ENCODE results near the gene BRCA2.
A peak's percentile ranks its signal among the peaks of the same experiment; 100 is the strongest.

The BRCA2 gene

DNA sequence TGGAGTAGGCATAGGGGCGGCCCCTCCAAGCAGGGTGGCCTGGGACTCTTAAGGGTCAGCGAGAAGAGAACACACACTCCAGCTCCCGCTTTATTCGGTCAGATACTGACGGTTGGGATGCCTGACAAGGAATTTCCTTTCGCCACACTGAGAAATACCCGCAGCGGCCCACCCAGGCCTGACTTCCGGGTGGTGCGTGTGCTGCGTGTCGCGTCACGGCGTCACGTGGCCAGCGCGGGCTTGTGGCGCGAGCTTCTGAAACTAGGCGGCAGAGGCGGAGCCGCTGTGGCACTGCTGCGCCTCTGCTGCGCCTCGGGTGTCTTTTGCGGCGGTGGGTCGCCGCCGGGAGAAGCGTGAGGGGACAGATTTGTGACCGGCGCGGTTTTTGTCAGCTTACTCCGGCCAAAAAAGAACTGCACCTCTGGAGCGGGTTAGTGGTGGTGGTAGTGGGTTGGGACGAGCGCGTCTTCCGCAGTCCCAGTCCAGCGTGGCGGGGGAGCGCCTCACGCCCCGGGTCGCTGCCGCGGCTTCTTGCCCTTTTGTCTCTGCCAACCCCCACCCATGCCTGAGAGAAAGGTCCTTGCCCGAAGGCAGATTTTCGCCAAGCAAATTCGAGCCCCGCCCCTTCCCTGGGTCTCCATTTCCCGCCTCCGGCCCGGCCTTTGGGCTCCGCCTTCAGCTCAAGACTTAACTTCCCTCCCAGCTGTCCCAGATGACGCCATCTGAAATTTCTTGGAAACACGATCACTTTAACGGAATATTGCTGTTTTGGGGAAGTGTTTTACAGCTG is at the start of gene BRCA2, which contains the start of gene ZAR1L:
Gene BRCA2 (plus strand): TSS at position 271 of the 790 bp plus-strand sequence. CDS start 953 bp downstream, outside the sequence.
Gene ZAR1L (minus strand): TSS at position 126 of the 790 bp plus-strand sequence. CDS start 3,438 bp downstream, outside the sequence.
- DNase-seq (ENCODE audit: low read depth in 2 of 2, low spot score in 1 of 2), result peak; percentile 59 to 77

DNA sequence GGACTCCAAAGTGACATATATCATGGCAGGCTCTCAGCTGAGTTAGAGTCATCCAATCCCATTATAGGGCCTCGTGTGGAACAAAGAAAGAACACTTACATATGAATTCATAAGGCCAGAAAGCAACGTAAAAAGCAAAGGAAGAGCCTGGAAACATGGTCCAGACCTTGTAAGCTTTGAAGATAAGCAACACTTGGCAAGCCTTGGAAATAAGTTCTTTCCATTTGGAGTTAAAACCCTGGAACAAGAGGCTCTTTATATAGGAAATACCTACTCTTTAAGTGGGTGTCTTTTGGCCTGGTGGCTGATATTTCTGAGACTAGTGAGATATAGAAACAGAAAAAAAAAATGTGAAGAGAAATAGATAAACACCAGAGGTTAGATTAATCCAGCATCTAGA is 49.6 kb upstream of the BRCA2 start:
- DNase-seq (ENCODE audit: low read depth in 2 of 2, low spot score in 1 of 2), result no peak

DNA sequence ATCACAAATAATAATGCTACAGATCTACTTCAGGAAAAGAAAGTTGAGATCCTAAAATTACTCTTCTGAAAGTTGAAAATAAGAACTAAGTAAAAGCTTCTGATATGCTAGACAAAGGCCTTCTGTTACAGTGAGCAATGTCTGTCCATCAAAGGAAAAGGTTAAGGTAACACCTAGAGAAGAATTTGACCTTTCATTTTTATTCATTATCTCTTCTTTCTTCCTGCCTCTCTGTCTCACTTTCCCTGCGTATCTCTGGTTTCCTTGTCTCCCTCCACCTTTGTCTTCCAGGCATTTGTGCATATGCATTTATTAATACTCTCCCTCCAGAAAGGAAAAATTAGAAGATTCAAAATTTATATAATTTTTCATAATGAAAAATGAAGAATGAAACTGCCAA is 49.2 kb upstream of the BRCA2 start:
- DNase-seq (ENCODE audit: low read depth in 2 of 2, low spot score in 1 of 2), result no peak

DNA sequence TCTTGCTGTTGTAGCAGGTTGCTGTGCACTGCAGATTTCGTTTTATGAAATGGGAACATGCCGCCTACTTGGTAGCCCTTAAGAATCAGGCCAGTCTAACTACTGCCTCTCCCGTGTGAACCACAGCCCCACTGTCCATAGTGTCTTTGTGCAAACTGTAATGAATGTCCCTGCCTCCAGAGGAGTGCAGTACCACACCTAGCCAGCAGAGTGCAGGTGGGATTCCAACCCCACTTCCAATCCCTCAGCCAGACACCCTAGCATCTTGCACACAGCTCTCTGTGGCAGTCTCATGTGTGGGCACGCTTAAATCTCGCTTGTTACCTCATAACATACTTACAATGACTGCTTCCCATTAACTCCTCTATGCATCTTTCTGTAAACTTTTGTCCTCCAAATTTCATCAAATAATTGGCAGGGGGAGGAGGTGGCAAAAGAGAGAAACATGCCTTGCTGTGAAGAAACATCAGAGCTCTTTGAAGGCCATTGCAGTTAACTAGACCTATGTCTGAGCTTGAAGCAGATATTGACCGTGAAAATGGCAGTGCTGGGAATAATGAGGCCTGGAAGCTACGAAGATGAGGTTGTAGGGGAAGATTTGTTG is 47.4 kb upstream of the BRCA2 start:
- DNase-seq (ENCODE audit: low read depth in 2 of 2, low spot score in 1 of 2), result peak in 1 of 2 donors; percentile 27

- DNase-seq (ENCODE audit: low read depth in 2 of 2, low spot score in 1 of 2), result no peak
Observed at GRCh38 chr13:32272021-32272683, 43.2 kb upstream of the BRCA2 start.

DNA sequence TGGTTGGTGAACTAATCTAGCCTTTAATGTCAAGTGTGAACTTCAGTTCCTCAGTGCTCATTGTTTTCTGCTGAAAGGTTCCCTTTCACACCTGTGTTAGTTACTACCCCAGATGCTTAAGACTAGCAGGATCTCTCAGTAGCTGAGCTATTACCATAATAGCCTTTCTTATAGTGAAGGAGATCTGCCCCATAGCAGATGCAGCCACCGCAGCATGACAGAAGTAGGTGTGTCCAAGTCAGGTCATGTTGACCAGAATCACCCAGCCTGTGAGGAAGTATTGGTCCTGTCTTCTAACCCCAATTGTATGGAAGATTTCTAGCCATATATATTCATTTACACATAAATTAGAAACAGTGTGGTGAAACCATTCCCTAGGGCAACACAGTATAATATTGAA is 37.5 kb upstream of the BRCA2 start:
- no peak for DNase-seq (ENCODE audit: low read depth in 2 of 2, low spot score in 1 of 2)

DNA sequence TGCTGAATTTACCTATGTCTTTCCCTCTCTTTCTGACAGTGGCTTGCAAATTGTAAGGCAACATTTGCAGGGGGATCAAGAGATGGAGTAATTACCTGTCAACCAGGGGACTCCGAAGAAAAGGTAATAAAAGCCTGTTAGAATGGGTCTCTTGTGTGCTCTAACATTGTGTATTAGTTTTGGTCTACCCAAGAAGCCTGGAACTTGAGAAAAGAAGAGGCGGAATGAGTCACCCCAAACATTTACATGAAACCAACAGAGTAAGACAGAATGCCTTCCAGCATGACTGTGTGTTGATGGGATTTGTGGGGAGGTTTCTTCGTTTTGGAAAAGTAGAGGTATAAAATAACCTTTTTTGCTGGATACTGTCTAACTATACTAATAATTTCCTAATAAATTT is 36.9 kb upstream of the BRCA2 start:
- DNase-seq (ENCODE audit: low read depth in 2 of 2, low spot score in 1 of 2), result no peak

DNA sequence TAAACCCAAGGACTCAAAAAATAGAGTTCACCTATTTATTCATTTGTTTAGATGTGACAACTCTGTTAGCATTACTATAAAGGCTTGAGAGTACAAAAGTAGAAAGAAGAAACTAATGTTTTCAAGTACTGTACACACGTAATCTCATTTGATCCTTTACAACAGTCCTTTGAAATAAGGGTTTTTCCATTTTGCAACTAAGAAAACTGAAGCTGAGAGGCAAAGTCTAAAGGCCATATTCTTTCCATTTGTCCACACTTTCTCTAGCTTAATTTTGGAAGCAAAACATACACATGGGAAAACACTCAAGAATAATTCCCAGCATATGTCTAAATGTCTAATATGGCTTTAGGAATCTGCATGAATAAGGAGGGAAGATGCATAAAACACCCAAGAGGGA is 34.2 kb upstream of the BRCA2 start:
- no peak for DNase-seq (ENCODE audit: low read depth in 2 of 2, low spot score in 1 of 2)

DNA sequence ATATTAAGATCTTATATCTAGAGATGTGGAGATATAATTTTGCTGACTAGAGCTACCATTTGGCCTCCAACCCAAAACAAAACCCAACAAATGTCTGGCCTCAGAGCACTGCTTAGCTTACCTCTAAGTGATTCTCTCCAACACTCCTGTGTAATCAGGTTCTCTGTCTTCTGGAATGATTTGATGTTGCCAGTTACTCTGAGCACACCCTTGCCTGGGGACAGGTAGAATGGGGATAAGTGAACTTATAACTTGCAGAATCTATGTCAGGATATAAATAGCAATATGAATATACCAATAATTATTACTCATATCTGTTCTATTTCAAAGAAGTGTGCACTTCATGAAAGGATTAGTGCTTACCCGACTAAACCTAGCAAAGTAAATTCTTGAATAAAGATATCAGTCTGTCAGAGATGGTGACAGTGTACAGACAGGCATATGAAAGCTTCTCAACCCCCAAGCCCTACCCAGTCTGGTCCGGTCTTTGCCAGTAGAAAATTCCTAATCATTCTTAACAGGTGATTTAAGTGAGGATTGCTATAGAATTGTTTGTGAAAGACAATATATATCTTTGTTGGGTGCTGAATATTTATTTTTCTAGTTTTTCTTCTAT is 33.1 kb upstream of the BRCA2 start:
- no peak for DNase-seq (ENCODE audit: low read depth in 2 of 2, low spot score in 1 of 2)

GRCh38 chr13:32284927-32285632 is 30.2 kb upstream of the BRCA2 start:
- no peak for DNase-seq (ENCODE audit: low read depth in 2 of 2, low spot score in 1 of 2)

GRCh38 chr13:32285633-32285965 is 29.7 kb upstream of the BRCA2 start:
- no peak for DNase-seq (ENCODE audit: low read depth in 2 of 2, low spot score in 1 of 2)

GRCh38 chr13:32297206-32297605 is 18.1 kb upstream of the BRCA2 start:
- DNase-seq (ENCODE audit: low read depth in 2 of 2, low spot score in 1 of 2), result no peak

- DNase-seq (ENCODE audit: low read depth in 2 of 2, low spot score in 1 of 2), result no peak
Observed at GRCh38 chr13:32298695-32299094, 16.6 kb upstream of the BRCA2 start.

GRCh38 chr13:32299893-32300292 is 15.4 kb upstream of the BRCA2 start:
- no peak for DNase-seq (ENCODE audit: low read depth in 2 of 2, low spot score in 1 of 2)

- no peak for DNase-seq (ENCODE audit: low read depth in 2 of 2, low spot score in 1 of 2)
Observed at GRCh38 chr13:32300406-32300805, 14.9 kb upstream of the BRCA2 start.

- DNase-seq (ENCODE audit: low read depth in 2 of 2, low spot score in 1 of 2), result no peak
Observed at GRCh38 chr13:32300920-32301319, 14.4 kb upstream of the BRCA2 start.

GRCh38 chr13:32302461-32302860 is 12.8 kb upstream of the BRCA2 start:
- DNase-seq (ENCODE audit: low read depth in 2 of 2, low spot score in 1 of 2), result no peak

DNA sequence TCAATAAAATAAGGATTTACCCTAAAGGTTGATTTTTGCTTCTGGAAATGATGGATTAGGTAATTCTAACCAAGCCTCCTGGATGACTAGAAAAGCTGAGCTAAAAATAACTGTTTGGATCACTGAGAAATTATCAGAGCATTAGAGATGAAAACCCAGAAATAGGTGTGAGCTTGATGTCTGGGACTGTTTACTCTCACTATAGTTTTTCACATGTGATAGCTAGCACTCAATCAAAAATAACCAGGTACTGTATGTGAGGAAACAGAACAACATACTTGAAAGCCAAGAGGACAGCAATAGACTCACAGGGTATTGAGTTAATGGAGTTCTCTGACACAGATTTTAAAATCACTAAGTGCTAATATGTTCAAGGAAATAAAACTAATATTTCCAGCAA is 9.7 kb upstream of the BRCA2 start:
- no peak for DNase-seq (ENCODE audit: low read depth in 2 of 2, low spot score in 1 of 2)

- DNase-seq (ENCODE audit: low read depth in 2 of 2, low spot score in 1 of 2), result no peak
Observed at GRCh38 chr13:32309312-32310133, 5.8 kb upstream of the BRCA2 start.

DNA sequence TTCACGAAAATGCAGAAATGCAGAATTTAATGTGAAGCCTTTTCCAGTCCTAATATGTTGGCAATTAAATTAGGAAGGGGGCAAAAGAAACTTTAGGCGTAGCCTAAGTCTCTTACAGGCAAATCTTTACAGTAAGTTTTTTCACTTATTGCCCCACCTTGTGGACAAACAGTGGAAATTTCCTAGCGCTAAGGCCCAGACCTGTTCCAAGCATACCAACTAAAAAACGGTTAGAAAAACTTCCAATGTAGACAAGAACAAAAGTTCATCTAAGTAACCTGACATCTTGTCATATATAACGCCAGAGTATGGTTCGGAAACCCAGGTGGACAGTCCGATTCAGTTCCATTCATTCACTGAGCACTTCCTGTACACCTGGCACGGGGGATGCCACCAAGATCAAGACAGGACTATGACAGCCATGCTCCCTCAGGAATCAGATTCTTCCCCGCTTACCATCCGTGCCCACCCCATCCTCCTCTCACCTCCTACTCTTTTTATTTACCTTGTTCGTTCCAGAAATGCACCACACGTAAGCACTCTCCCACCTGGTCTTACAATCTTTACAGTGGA is 5.1 kb upstream of the BRCA2 start:
- no peak for DNase-seq (ENCODE audit: low read depth in 2 of 2, low spot score in 1 of 2)
